Pulmonary artery endothelial cell (primary cell): ENCODE data around the gene GPC2. TPM values are rescaled to one million over a fixed set of nuclear protein-coding genes. Genes with fewer than 3 reads are reported as not detected.

ENCODE experiments used
- DNase-seq: peaks from one replicate; pipeline ENCODE4 v3.0.0-alpha.2; 2011; ENCODE audit warnings: low read depth, low spot score
- total RNA-seq: library from RNA; depleted of rRNA; stranded (reverse); fragments of >200 nt; gene quantifications from 2 replicates; pipeline ENCODE4 v1.2.3, GENCODE V29; 2014

Gene GPC2
- total RNA-seq, 1 donor from 2014 or later, result 4.1 TPM

GRCh38 chr7:100124301-100125230 is 52.6 kb downstream of the GPC2 start:
- DNase-seq, result no peak

GRCh38 chr7:100122568-100122967 is 54.6 kb downstream of the GPC2 start:
- DNase-seq, result no peak

- DNase-seq, result no peak
Measured at GRCh38 chr7:100122067-100122466, 55.1 kb downstream of the GPC2 start.

GRCh38 chr7:100120733-100121036 is 56.5 kb downstream of the GPC2 start:
- DNase-seq, result no peak

GRCh38 chr7:100119970-100120732 is 57.0 kb downstream of the GPC2 start:
- no peak for DNase-seq

Other genes with a start within 250 kb of the GPC2 start
- not detected in 2 replicates for gene GJC3, start 247.8 kb downstream of the GPC2 start, total RNA-seq
- gene AZGP1, start 201.3 kb downstream of the GPC2 start, total RNA-seq, result not detected in 2 replicates
- 32.7 and 33.5 TPM in 2 replicates for gene ZKSCAN1, start 161.8 kb downstream of the GPC2 start, total RNA-seq
- 7.0 and 9.3 TPM in 2 replicates for gene ZSCAN21, start 127.6 kb downstream of the GPC2 start, total RNA-seq
- 21.7 and 27.8 TPM in 2 replicates for gene ZNF3, start 95.7 kb downstream of the GPC2 start, total RNA-seq
- 147 and 157 TPM in 2 replicates for gene COPS6, start 88.4 kb downstream of the GPC2 start, total RNA-seq
- 114 and 205 TPM in 2 replicates for gene MCM7, start 76.0 kb downstream of the GPC2 start, total RNA-seq
- 23.8 and 24.9 TPM in 2 replicates for gene AP4M1, start 75.7 kb downstream of the GPC2 start, total RNA-seq
- gene TAF6, start 58.0 kb downstream of the GPC2 start, total RNA-seq, result 30.5 and 40.4 TPM in 2 replicates
- 34.7 and 51.5 TPM in 2 replicates for gene CNPY4, start 57.7 kb downstream of the GPC2 start, total RNA-seq
- 2.5 and 3.0 TPM in 2 replicates for gene MBLAC1, start 50.4 kb downstream of the GPC2 start, total RNA-seq
- 68.4 and 109 TPM in 2 replicates for gene LAMTOR4, start 28.5 kb downstream of the GPC2 start, total RNA-seq
- gene TRAPPC14, start 18.7 kb downstream of the GPC2 start, total RNA-seq, result 6.3 and 8.6 TPM in 2 replicates
- 0.73 and 2.0 TPM in 2 replicates for gene GAL3ST4, start 8.8 kb downstream of the GPC2 start, total RNA-seq
- gene STAG3, start 537 bp upstream of the GPC2 start, total RNA-seq, result 0.13 and 0.42 TPM in 2 replicates
- gene PVRIG, start 42.6 kb upstream of the GPC2 start, total RNA-seq, result not detected in 2 replicates
- gene SPDYE3, start 130.3 kb upstream of the GPC2 start, total RNA-seq, result not detected in 2 replicates
- 3.4 and 10.8 TPM in 2 replicates for gene PILRB, start 180.7 kb upstream of the GPC2 start, total RNA-seq
- 0.13 TPM in 1 of 2 replicates, not detected in the other for gene PILRA, start 196.1 kb upstream of the GPC2 start, total RNA-seq